Body of pancreas (tissue), 4 donors: Measurements from ENCODE around the gene DHX8. TPM values are rescaled to one million over a fixed set of nuclear protein-coding genes. Genes with fewer than 3 reads are reported as not detected.
"Not testable (repeated sequence)": the region's sequence is repeated elsewhere in the genome, so short reads cannot be mapped to it uniquely, and the experiment has no call there.

ENCODE experiments used
- ATAC-seq: fragments of 150-250 bp; one replicate; pipeline ENCODE4 v1.9.1; 2016
- DNase-seq, 4 donors: peaks; one replicate each; pipeline ENCODE4 v3.0.0-alpha.2; 2019
- H3K27ac ChIP-seq, 4 donors: fragments of 200-600 bp; sonication (generic); 1 replicate in 3 of 4; 2 replicates in 1 of 4; pipeline versions ENCODE4 v1.5.1 to v1.6.1; 2016 to 2019; ENCODE audit warnings: mild to moderate bottlenecking in 1 of 4, mixed read lengths in 1 of 4, moderate library complexity in 1 of 4
- H3K27me3 ChIP-seq, 2 donors: fragments of 200-600 bp; sonication (generic); one replicate each; pipeline ENCODE4 v1.6.0; 2016; ENCODE audit warnings: mild to moderate bottlenecking in 1 of 2
- H3K36me3 ChIP-seq, 2 donors: fragments of 200-600 bp; sonication (generic); replicated peaks in 1 of 2; 2 replicates each; pipeline ENCODE4 v1.5.1; 2016; ENCODE audit warnings: low read depth in 2 of 2; ENCODE audit not compliant: insufficient read depth in 1 of 2
- H3K4me1 ChIP-seq: fragments of 200-600 bp; sonication (generic); one replicate; pipeline ENCODE4 v1.6.0; 2016
- H3K4me3 ChIP-seq, 2 donors: fragments of 200-600 bp; sonication (generic); 1 replicate in 1 of 2; 2 replicates in 1 of 2; pipeline ENCODE4 v1.5.1; 2016 to 2019
- H3K9me3 ChIP-seq, 3 donors: fragments of 200-600 bp; sonication (generic); 1 replicate in 2 of 3; 2 replicates in 1 of 3; pipeline ENCODE4 v1.5.1; 2016
- POLR2A ChIP-seq, 3 donors: fragments of 450-650 bp; IDR thresholded peaks; one replicate each; pipeline ENCODE4 v1.6.1; 2016; ENCODE audit warnings: antibody characterized with exemption in 3 of 3, mild to moderate bottlenecking in 2 of 3
- WGBS, 2 donors: methylation state at CpG; one replicate each; pipeline ENCODE4 v1.1.5; 2017; 5-methylcytosine and 5-hydroxymethylcytosine counted together
- intact Hi-C: fragments of 100-400 bp; cut with DNase I; formaldehyde crosslinking; loops from one replicate; pipeline ENCODE4 v1.15.1; 2023
- total RNA-seq, 2 donors: library from RNA; depleted of rRNA; stranded (reverse); fragments of >200 nt; gene quantifications; one replicate each; pipeline ENCODE4 v1.1.0, GENCODE V29; 2016
- TF ChIP-seq, protein P1 (sequence below), 7 experiments: fragments of 450-650 bp in 4 of 7; fragments of 200-600 bp in 3 of 7; sonication (generic) in 3 of 7; IDR thresholded peaks; one replicate each; pipeline ENCODE4 v1.5.1; 2016 to 2019; ENCODE audit warnings: antibody characterized with exemption in 7 of 7

DHX8 gene
- total RNA-seq, 2 donors from 2014 or later, result 12.2 to 19.4 TPM

DNA sequence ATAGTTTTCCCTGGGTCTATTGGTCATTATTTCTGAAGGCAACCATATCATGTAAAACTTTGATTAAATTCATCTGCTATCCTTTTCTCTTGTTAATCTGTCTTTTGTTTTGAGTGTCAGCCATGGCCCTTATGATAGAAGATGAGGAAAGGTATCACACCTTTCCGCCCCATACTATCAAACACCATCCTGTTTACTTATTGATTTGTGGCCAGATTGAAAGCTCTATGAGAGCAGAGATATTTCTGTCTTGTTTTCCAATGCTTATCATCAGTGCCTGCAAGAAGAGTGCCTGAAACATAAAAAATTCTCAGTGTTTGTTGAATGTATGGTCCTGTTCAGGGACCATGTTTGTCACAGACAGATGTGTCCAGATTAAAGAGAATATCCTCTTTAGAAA is 22.6 kb upstream of the DHX8 start:
- Histone ChIP-seq H3K27me3 (no peaks in the 10 kb centered on the region), H3K9me3 (no peaks in the 10 kb centered on the region), H3K27ac (no peak overlapping the region), H3K4me1 (peaks cover 8% of the 10 kb centered on the region), H3K4me3 (no peak overlapping the region), H3K36me3 (no peaks in the 10 kb centered on the region)
- intact Hi-C loops, result no loop called here
- WGBS, 2 donors, result 44 to 59% methylated on average over 1 of the region's 1 CpG
- TF ChIP-seq, protein P1, sequence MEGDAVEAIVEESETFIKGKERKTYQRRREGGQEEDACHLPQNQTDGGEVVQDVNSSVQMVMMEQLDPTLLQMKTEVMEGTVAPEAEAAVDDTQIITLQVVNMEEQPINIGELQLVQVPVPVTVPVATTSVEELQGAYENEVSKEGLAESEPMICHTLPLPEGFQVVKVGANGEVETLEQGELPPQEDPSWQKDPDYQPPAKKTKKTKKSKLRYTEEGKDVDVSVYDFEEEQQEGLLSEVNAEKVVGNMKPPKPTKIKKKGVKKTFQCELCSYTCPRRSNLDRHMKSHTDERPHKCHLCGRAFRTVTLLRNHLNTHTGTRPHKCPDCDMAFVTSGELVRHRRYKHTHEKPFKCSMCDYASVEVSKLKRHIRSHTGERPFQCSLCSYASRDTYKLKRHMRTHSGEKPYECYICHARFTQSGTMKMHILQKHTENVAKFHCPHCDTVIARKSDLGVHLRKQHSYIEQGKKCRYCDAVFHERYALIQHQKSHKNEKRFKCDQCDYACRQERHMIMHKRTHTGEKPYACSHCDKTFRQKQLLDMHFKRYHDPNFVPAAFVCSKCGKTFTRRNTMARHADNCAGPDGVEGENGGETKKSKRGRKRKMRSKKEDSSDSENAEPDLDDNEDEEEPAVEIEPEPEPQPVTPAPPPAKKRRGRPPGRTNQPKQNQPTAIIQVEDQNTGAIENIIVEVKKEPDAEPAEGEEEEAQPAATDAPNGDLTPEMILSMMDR (IDR thresholded peaks at IDR 0.05), result no peak
- no peak for TF ChIP-seq POLR2A (IDR thresholded peaks at IDR 0.05)
- ATAC-seq (no peak), DNase-seq (no peak)

DNA sequence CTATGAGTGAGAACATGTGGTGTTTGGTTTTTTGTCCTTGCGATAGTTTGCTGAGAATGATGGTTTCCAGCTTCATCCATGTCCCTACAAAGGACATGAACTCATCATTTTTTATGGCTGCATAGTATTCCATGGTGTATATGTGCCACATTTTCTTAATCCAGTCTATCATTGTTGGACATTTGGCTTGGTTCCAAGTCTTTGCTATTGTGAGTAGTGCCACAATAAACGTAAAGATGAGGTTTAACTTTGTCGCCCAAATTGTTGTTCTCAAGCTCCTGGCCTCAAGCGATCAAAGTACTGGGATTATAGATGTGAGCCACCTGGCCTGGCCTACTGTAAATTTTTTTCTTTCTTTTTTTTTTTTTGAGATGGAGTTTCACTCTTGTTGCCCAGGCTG is 21.2 kb upstream of the DHX8 start:
- H3K27ac ChIP-seq, H3K4me1 ChIP-seq, ATAC-seq, H3K36me3 ChIP-seq, intact Hi-C loops, H3K4me3 ChIP-seq, DNase-seq, H3K27me3 ChIP-seq, H3K9me3 ChIP-seq: not testable (repeated sequence)
- WGBS, 2 donors, result 81 to 90% methylated on average over 3 of the region's 4 CpGs

DNA sequence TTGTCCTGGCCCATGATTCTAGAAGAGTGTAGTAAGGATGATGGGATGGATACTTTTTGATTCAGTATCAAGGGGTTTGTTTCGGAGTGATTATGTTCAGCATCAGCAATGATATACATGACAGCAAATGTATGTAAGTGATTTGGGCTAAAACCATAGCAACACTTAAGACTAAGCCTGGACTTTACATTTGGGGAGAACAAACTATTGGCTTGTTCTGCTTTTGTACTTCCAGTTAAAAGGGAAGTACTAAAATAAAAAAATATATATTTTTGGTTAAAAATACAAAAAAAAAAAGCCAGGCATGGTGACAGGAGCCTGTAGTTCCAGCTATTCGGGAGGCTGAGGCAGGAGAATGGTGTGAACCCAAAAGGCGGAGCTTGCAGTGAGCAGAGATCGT is 20.5 kb upstream of the DHX8 start:
- no peaks in the 10 kb centered on the region for H3K27me3 ChIP-seq
- no peak overlapping the region for H3K27ac ChIP-seq
- no peaks in the 10 kb centered on the region for H3K4me1 ChIP-seq
- DNase-seq (no peak), ATAC-seq (no peak)
- no peaks in the 10 kb centered on the region for H3K9me3 ChIP-seq
- H3K4me3 ChIP-seq, result no peak overlapping the region
- intact Hi-C loops, result no loop called here
- 79 to 80% methylated on average over 4 of the region's 4 CpGs for WGBS, 2 donors
- H3K36me3 ChIP-seq, result no peaks in the 10 kb centered on the region
- TF ChIP-seq, protein P1 (IDR thresholded peaks at IDR 0.05), result no peak
- TF ChIP-seq POLR2A (IDR thresholded peaks at IDR 0.05), result no peak

DNA sequence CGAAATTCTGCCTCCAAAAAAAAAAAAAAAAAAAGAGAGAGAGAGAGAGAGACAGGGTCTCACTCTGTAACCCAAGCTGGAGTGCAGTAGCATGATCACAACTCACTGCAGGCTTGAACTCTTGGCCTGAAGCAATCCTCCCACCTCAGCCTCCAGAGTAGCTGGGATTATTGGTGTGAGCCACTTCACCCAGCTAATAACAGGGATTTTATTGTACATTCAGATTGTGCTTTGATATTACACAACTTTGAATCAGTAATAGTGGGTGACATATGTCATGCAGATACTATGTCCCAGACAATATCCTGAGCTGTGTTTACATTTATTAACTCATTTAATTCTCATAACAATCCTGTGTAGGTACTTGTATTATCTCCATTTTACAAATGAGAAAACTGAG is 19.7 kb upstream of the DHX8 start:
- 42 to 73% methylated on average over 1 of the region's 1 CpG for WGBS, 2 donors
- TF ChIP-seq POLR2A (IDR thresholded peaks at IDR 0.05), result no peak
- TF ChIP-seq, protein P1 (IDR thresholded peaks at IDR 0.05), result no peak

DNA sequence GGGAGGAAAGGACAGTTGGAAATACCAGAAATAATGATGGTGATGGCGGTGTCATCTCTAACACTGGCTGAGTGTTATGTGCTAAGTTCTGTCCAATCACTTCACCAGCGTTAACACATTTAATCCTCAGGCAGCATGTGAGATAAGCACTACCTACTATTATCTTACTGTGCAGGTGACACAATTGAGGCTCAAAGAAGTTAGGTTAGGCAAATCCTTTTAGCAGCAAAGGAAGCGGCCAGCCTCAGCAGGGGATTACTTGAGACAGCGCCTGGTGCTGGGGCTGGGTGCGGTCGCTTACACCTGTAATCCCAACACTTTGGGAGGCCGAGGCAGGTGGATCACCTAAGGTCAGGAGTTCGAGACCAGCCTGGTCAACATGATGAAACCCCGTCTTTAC is 18.7 kb upstream of the DHX8 start:
- Histone ChIP-seq H3K27ac (no peak overlapping the region), H3K36me3 (no peaks in the 10 kb centered on the region)

More for the DNA sequence above, 19.7 kb upstream of the DHX8 start:
- Histone ChIP-seq H3K9me3 (no peaks in the 10 kb centered on the region), H3K4me1 (no peaks in the 10 kb centered on the region), H3K27ac (no peak overlapping the region), H3K36me3 (no peaks in the 10 kb centered on the region), H3K4me3 (no peak overlapping the region), H3K27me3 (no peaks in the 10 kb centered on the region)
- intact Hi-C loops, result no loop called here
- no peak for DNase-seq
- no peak for ATAC-seq

More for the DNA sequence above, 18.7 kb upstream of the DHX8 start:
- no peak for ATAC-seq
- DNase-seq, result no peak
- H3K9me3 ChIP-seq, result no peaks in the 10 kb centered on the region
- no peaks in the 10 kb centered on the region for H3K27me3 ChIP-seq
- WGBS, 2 donors, result 61 to 68% methylated on average over 9 of the region's 9 CpGs
- intact Hi-C loops, result no loop called here
- no peaks in the 10 kb centered on the region for H3K4me1 ChIP-seq
- TF ChIP-seq POLR2A (IDR thresholded peaks at IDR 0.05), result no peak
- TF ChIP-seq, protein P1 (IDR thresholded peaks at IDR 0.05), result no peak
- H3K4me3 ChIP-seq, result no peak overlapping the region
